ENCODE measurements around the gene RABEP1. TPM values are rescaled to one million over a fixed set of nuclear protein-coding genes. Genes with fewer than 3 reads are reported as not detected.
"Not testable (repeated sequence)": the region's sequence is repeated elsewhere in the genome, so short reads cannot be mapped to it uniquely, and the experiment has no call there.

Gene RABEP1
- total RNA-seq, 1 donor from 2014 or later, result 46.1 TPM

GRCh38 chr17:5238333-5238732 lies 43.8 kb upstream of the RABEP1 start:
- no peaks in the 10 kb centered on the region for H3K4me1 Mint-ChIP-seq (ENCODE audit: low read depth)
- H3K27me3 Mint-ChIP-seq (ENCODE audit: low read depth), result no peaks in the 10 kb centered on the region
- H3K27ac Mint-ChIP-seq (ENCODE audit: unreplicated experiment), result no peak overlapping the region
- DNase-seq (ENCODE audit: low spot score), result no peak
- H3K4me3 Mint-ChIP-seq (ENCODE audit: unreplicated experiment), result no peak overlapping the region
- no peak for TF ChIP-seq CTCF (IDR thresholded peaks at IDR 0.05)
- H3K36me3 Mint-ChIP-seq (ENCODE audit: low read depth), result peaks cover 1% of the 10 kb centered on the region
- H3K9me3 Mint-ChIP-seq (ENCODE audit: low read depth), result peaks cover 3% of the 10 kb centered on the region

- not testable (repeated sequence) for DNase-seq (ENCODE audit: low spot score); H3K4me3 Mint-ChIP-seq (ENCODE audit: unreplicated experiment); H3K4me1 Mint-ChIP-seq (ENCODE audit: low read depth); H3K9me3 Mint-ChIP-seq (ENCODE audit: low read depth); H3K36me3 Mint-ChIP-seq (ENCODE audit: low read depth); H3K27me3 Mint-ChIP-seq (ENCODE audit: low read depth); H3K27ac Mint-ChIP-seq (ENCODE audit: unreplicated experiment)
These were observed 42.3 kb upstream of the RABEP1 start for GRCh38 chr17:5239769-5240168.

- TF ChIP-seq CTCF (IDR thresholded peaks at IDR 0.05), result no peak
- no peak overlapping the region for H3K4me3 Mint-ChIP-seq (ENCODE audit: unreplicated experiment)
- no peak overlapping the region for H3K27ac Mint-ChIP-seq (ENCODE audit: unreplicated experiment)
- no peaks in the 10 kb centered on the region for H3K4me1 Mint-ChIP-seq (ENCODE audit: low read depth)
- H3K27me3 Mint-ChIP-seq (ENCODE audit: low read depth), result no peaks in the 10 kb centered on the region
- peaks cover 3% of the 10 kb centered on the region for H3K9me3 Mint-ChIP-seq (ENCODE audit: low read depth)
- DNase-seq (ENCODE audit: low spot score), result no peak
- H3K36me3 Mint-ChIP-seq (ENCODE audit: low read depth), result no peaks in the 10 kb centered on the region
These were observed 40.0 kb upstream of the RABEP1 start for GRCh38 chr17:5241861-5242671.

GRCh38 chr17:5247621-5248020 lies 34.5 kb upstream of the RABEP1 start:
- no peak for TF ChIP-seq CTCF (IDR thresholded peaks at IDR 0.05)
- no peak overlapping the region for H3K4me3 Mint-ChIP-seq (ENCODE audit: unreplicated experiment)
- no peaks in the 10 kb centered on the region for H3K36me3 Mint-ChIP-seq (ENCODE audit: low read depth)
- H3K27me3 Mint-ChIP-seq (ENCODE audit: low read depth), result no peaks in the 10 kb centered on the region
- no peak for DNase-seq (ENCODE audit: low spot score)
- no peak overlapping the region for H3K27ac Mint-ChIP-seq (ENCODE audit: unreplicated experiment)
- no peaks in the 10 kb centered on the region for H3K9me3 Mint-ChIP-seq (ENCODE audit: low read depth)
- H3K4me1 Mint-ChIP-seq (ENCODE audit: low read depth), result peaks cover 4% of the 10 kb centered on the region

- no peak for TF ChIP-seq CTCF (IDR thresholded peaks at IDR 0.05)
- Mint-ChIP-seq H3K27me3 (ENCODE audit: low read depth) (no peaks in the 10 kb centered on the region), H3K9me3 (ENCODE audit: low read depth) (no peaks in the 10 kb centered on the region), H3K27ac (ENCODE audit: unreplicated experiment) (no peak overlapping the region), H3K4me1 (ENCODE audit: low read depth) (peaks cover 4% of the 10 kb centered on the region), H3K4me3 (ENCODE audit: unreplicated experiment) (no peak overlapping the region), H3K36me3 (ENCODE audit: low read depth) (no peaks in the 10 kb centered on the region)
- no peak for DNase-seq (ENCODE audit: low spot score)
These were observed 33.1 kb upstream of the RABEP1 start for GRCh38 chr17:5248821-5249479.

Data from chondrocyte (in vitro differentiated cells).